H1 (cell line): Measurements from ENCODE around the gene TTBK2. TPM values are rescaled to one million over a fixed set of nuclear protein-coding genes. Genes with fewer than 3 reads are reported as not detected.

Experiments
- CTCF ChIA-PET: fragments of 300-600 bp; sonication (Branson Sonifier 250); formaldehyde crosslinking; loops from one replicate; lab custom pipeline; 2021; ENCODE audit not compliant: partially characterized antibody; lab: Charles Lee
- POLR2A ChIA-PET: fragments of 300-600 bp; sonication (Branson Sonifier 250); formaldehyde crosslinking; loops from one replicate; lab custom pipeline; 2021; ENCODE audit warnings: inconsistent platforms; ENCODE audit not compliant: partially characterized antibody; lab: Charles Lee
- DNase-seq, 2 experiments: peaks; one replicate each; pipeline versions ENCODE4 v3.0.0 to v3.0.0-alpha.2; 2010 to 2022; ENCODE audit warnings: low spot score in 2 of 2, low read depth in 1 of 2, mixed read lengths in 1 of 2
- FAIRE-seq: peaks from 2 replicates; lab custom pipeline; 2011; peaks lifted over from hg19 to GRCh38; lab: Jason Lieb, UNC
- H2AFZ ChIP-seq: 2 replicates; pipeline ENCODE4 v1.8.1; 2012; ENCODE audit warnings: low read length, inconsistent platforms
- H2AK5ac ChIP-seq: 2 replicates; pipeline ENCODE4 v1.6.1; 2013; ENCODE audit warnings: low read depth, low read length
- H2BK120ac ChIP-seq: replicated peaks from 2 replicates; pipeline ENCODE3; 2013; ENCODE audit warnings: low read depth, low read length, inconsistent platforms
- H2BK12ac ChIP-seq: 2 replicates; pipeline ENCODE4 v1.6.1; 2013; ENCODE audit warnings: low read depth, low read length
- H2BK15ac ChIP-seq: 2 replicates; pipeline ENCODE4 v1.6.1; 2013; ENCODE audit warnings: low read length
- H2BK20ac ChIP-seq: 2 replicates; pipeline ENCODE4 v1.6.1; 2013; ENCODE audit warnings: low read length
- H2BK5ac ChIP-seq: 2 replicates; pipeline ENCODE4 v1.6.1; 2013; ENCODE audit warnings: low read depth, low read length
- H3K14ac ChIP-seq: 2 replicates; pipeline ENCODE4 v1.6.1; 2013; ENCODE audit warnings: inconsistent platforms; ENCODE audit not compliant: insufficient read length
- H3K18ac ChIP-seq: 2 replicates; pipeline ENCODE4 v1.6.1; 2013; ENCODE audit warnings: low read length; ENCODE audit errors: extremely low read depth
- H3K23ac ChIP-seq: 2 replicates; pipeline ENCODE4 v1.6.1; 2013; ENCODE audit warnings: inconsistent platforms; ENCODE audit not compliant: insufficient read length
- H3K23me2 ChIP-seq: 2 replicates; pipeline ENCODE4 v1.6.1; 2013; ENCODE audit warnings: low read depth, low read length
- H3K27ac ChIP-seq: 2 replicates; pipeline ENCODE4 v1.6.1; 2011; ENCODE audit warnings: low read depth, low read length, inconsistent platforms
- H3K27me3 ChIP-seq, 4 experiments: replicated peaks in 1 of 4; 1 replicate in 1 of 4; 2 replicates in 3 of 4; pipeline versions ENCODE4 v1.6.1 to v1.8.1; 2011 to 2013; ENCODE audit warnings: low read length in 3 of 4, mild to moderate bottlenecking in 3 of 4, inconsistent platforms in 2 of 4, mixed read lengths in 2 of 4, moderate library complexity in 1 of 4; ENCODE audit not compliant: control insufficient read depth in 3 of 4, insufficient read depth in 3 of 4; ENCODE audit errors: extremely low read depth in 1 of 4
- H3K36me3 ChIP-seq, 4 experiments: 2 replicates each; pipeline versions ENCODE4 v1.6.1 to v1.8.1; 2011 to 2013; ENCODE audit warnings: mild to moderate bottlenecking in 4 of 4, low read length in 3 of 4, moderate library complexity in 2 of 4, control low read depth in 1 of 4, inconsistent platforms in 1 of 4; ENCODE audit not compliant: insufficient read depth in 4 of 4, control insufficient read depth in 2 of 4
- H3K4ac ChIP-seq: replicated peaks from 2 replicates; pipeline ENCODE3; 2013; ENCODE audit warnings: low read length, low read depth, mixed read lengths, inconsistent platforms; ENCODE audit not compliant: insufficient read length
- H3K4me1 ChIP-seq, 4 experiments: replicated peaks in 1 of 4; 1 replicate in 1 of 4; 2 replicates in 3 of 4; pipeline versions ENCODE4 v1.6.1 to v1.8.1; 2011 to 2013; ENCODE audit warnings: low read length in 3 of 4, inconsistent platforms in 2 of 4, mixed read lengths in 1 of 4; ENCODE audit not compliant: insufficient read depth in 4 of 4, control insufficient read depth in 3 of 4
- H3K4me2 ChIP-seq, 2 experiments: 2 replicates each; pipeline versions ENCODE4 v1.6.1 to v1.8.1; 2011 to 2013; ENCODE audit warnings: low read depth in 2 of 2, low read length in 2 of 2, control low read depth in 1 of 2, inconsistent platforms in 1 of 2, mild to moderate bottlenecking in 1 of 2; ENCODE audit not compliant: insufficient read depth in 1 of 2
- H3K4me3 ChIP-seq, 4 experiments: fragments of 200-600, 300-600 bp in 1 of 4; sonication (generic), shearing (Covaris generic), sonication (Bioruptor Twin) in 1 of 4; 2 replicates each; pipeline versions ENCODE4 v1.5.1 to v1.8.1; 2011 to 2016; ENCODE audit warnings: low read length in 4 of 4, low read depth in 3 of 4, control low read depth in 2 of 4, inconsistent platforms in 2 of 4, mild to moderate bottlenecking in 2 of 4, mixed read lengths in 1 of 4, moderate library complexity in 1 of 4; ENCODE audit not compliant: insufficient read depth in 2 of 4; ENCODE audit errors: extremely low read depth in 1 of 4
- H3K56ac ChIP-seq: replicated peaks from 2 replicates; pipeline ENCODE3; 2013; ENCODE audit warnings: low read depth, mild to moderate bottlenecking, mixed read lengths, low read length, inconsistent platforms; ENCODE audit not compliant: insufficient read length
- H3K79me1 ChIP-seq: 2 replicates; pipeline ENCODE4 v1.6.1; 2013; ENCODE audit warnings: low read depth, low read length, control low read depth
- H3K79me2 ChIP-seq, 2 experiments: 2 replicates each; pipeline versions ENCODE4 v1.6.1 to v1.8.1; 2012 to 2013; ENCODE audit warnings: low read length in 2 of 2, mild to moderate bottlenecking in 2 of 2, inconsistent platforms in 1 of 2; ENCODE audit not compliant: insufficient read depth in 2 of 2, control insufficient read depth in 1 of 2
- H3K9ac ChIP-seq, 4 experiments: replicated peaks in 1 of 4; 1 replicate in 1 of 4; 2 replicates in 3 of 4; pipeline versions ENCODE4 v1.6.1 to v1.8.1; 2011 to 2013; ENCODE audit warnings: low read depth in 3 of 4, low read length in 3 of 4, control low read depth in 2 of 4, mild to moderate bottlenecking in 2 of 4, moderate library complexity in 2 of 4, inconsistent platforms in 1 of 4; ENCODE audit errors: extremely low read depth in 1 of 4
- H3K9me3 ChIP-seq, 2 experiments: 2 replicates each; pipeline versions ENCODE4 v1.6.1 to v1.8.1; 2012 to 2013; ENCODE audit warnings: mild to moderate bottlenecking in 2 of 2, moderate library complexity in 2 of 2, control low read depth in 1 of 2, inconsistent platforms in 1 of 2, low read depth in 1 of 2, low read length in 1 of 2, mixed read lengths in 1 of 2; ENCODE audit not compliant: insufficient read depth in 2 of 2
- H4K20me1 ChIP-seq, 2 experiments: replicated peaks in 1 of 2; 2 replicates each; pipeline versions ENCODE3 to v1.8.1; 2011 to 2013; ENCODE audit warnings: inconsistent platforms in 2 of 2, low read length in 2 of 2, mild to moderate bottlenecking in 1 of 2; ENCODE audit not compliant: insufficient read depth in 2 of 2, control insufficient read depth in 1 of 2
- H4K5ac ChIP-seq: 2 replicates; pipeline ENCODE4 v1.6.1; 2013; ENCODE audit warnings: low read length, low read depth, mixed read lengths, inconsistent platforms; ENCODE audit not compliant: insufficient read length
- H4K8ac ChIP-seq: 2 replicates; pipeline ENCODE4 v1.8.0; 2013; ENCODE audit warnings: mild to moderate bottlenecking, moderate library complexity, low read length, inconsistent platforms; ENCODE audit not compliant: insufficient read depth; ENCODE audit errors: extremely low read depth
- H4K91ac ChIP-seq: replicated peaks from 2 replicates; pipeline ENCODE3; 2013; ENCODE audit warnings: low read length, mixed read lengths, inconsistent platforms; ENCODE audit not compliant: insufficient read length
- ATF2 ChIP-seq: IDR thresholded peaks from 2 replicates; pipeline ENCODE4 v1.6.1; 2012; ENCODE audit warnings: low read length, inconsistent platforms
- CEBPB ChIP-seq: IDR thresholded peaks from 2 replicates; pipeline ENCODE4 v1.6.1; 2012; ENCODE audit warnings: low read depth, low read length
- E2F6 ChIP-seq: IDR thresholded peaks from 2 replicates; pipeline ENCODE4 v1.6.1; 2012; ENCODE audit warnings: inconsistent platforms
- GTF2F1 ChIP-seq: IDR thresholded peaks from 2 replicates; pipeline ENCODE4 v1.6.1; 2012; ENCODE audit warnings: low read depth, low read length, improper control_type of control experiment, borderline replicate concordance
- KDM4A ChIP-seq: IDR thresholded peaks from one replicate; pipeline ENCODE4 v1.7.1; 2012; ENCODE audit warnings: low read depth, mild to moderate bottlenecking, moderate library complexity, low read length, inconsistent platforms; ENCODE audit not compliant: severe bottlenecking
- RNF2 ChIP-seq: fragments of 200-900, 300-1000 bp; sonication (generic); IDR thresholded peaks from 2 replicates; pipeline ENCODE4 v1.7.1; 2016; ENCODE audit warnings: borderline replicate concordance, low read depth, mild to moderate bottlenecking, antibody characterized with exemption, low read length; ENCODE audit not compliant: poor library complexity, severe bottlenecking; ENCODE audit errors: missing control alignments
- SP2 ChIP-seq: IDR thresholded peaks from 2 replicates; pipeline ENCODE4 v1.6.1; 2012; ENCODE audit warnings: mild to moderate bottlenecking, low read length, inconsistent platforms
- SUZ12 ChIP-seq: fragments of 200-600 bp; sonication (generic); IDR thresholded peaks from 2 replicates; pipeline ENCODE4 v1.6.1; 2012; ENCODE audit warnings: mild to moderate bottlenecking, inconsistent platforms, low read length, moderate library complexity, mixed read lengths
- TAF1 ChIP-seq: IDR thresholded peaks from 2 replicates; pipeline ENCODE4 v1.6.1; 2011; ENCODE audit warnings: mild to moderate bottlenecking, low read depth, low read length
- TBP ChIP-seq: IDR thresholded peaks from 2 replicates; pipeline ENCODE4 v1.6.1; 2011; ENCODE audit warnings: low read depth, low read length, improper control_type of control experiment
- ZNF274 ChIP-seq: IDR thresholded peaks from 2 replicates; pipeline ENCODE4 v1.7.0; 2012; ENCODE audit warnings: low read length, borderline replicate concordance; ENCODE audit errors: extremely low read depth
- WGBS, 2 experiments: shearing (Covaris generic) in 1 of 2; methylation state at CpG; one replicate each; pipeline versions ENCODE4 v1.1.6 to v1.1.7; 2013 to 2015; ENCODE audit warnings: low lambda C conversion rate in 2 of 2, mixed read lengths in 2 of 2, inconsistent platforms in 1 of 2, low coverage in 1 of 2, missing lambda C conversion rate in 1 of 2; ENCODE audit not compliant: insufficient replicate concordance in 2 of 2, insufficient coverage in 1 of 2, insufficient read length in 1 of 2; ENCODE audit errors: extremely low coverage in 1 of 2, missing lambda C conversion rate in 1 of 2; 5-methylcytosine and 5-hydroxymethylcytosine counted together
- polyA plus RNA-seq, 7 experiments: library from polyadenylated mRNA; depleted of rRNA in 3 of 7; stranded (reverse) in 5 of 7; unstranded in 2 of 7; fragments of >200 nt in 5 of 7; fragments of 200-250 nt in 2 of 7; gene quantifications; 1 replicate in 5 of 7; 2 replicates in 1 of 7; 4 replicates in 1 of 7; pipeline versions ENCODE4 v1.2.1 to v1.2.3, GENCODE V29; 2011 to 2013; ENCODE audit warnings: missing spikeins in 2 of 7, mixed read lengths in 2 of 7
- total RNA-seq: library from RNA; stranded (reverse); fragmentation: NEBNext Ultra II Directional; extraction: Animal tissue kit (Norgen Biotek cat#: 25700); gene quantifications from 2 replicates; pipeline ENCODE4 v1.2.1, GENCODE V29; 2021

The TTBK2 gene
- total and polyA plus RNA-seq, 2 of the 8 experiments (the other 6 are each of a cell fraction or from before 2014, with no cell fraction given), result 2.7 to 18.2 TPM

- H2BK15ac ChIP-seq, result no peak overlapping the region
- no peaks in the 10 kb centered on the region for H3K23me2 ChIP-seq
- H2AFZ ChIP-seq, result no peak overlapping the region
- POLR2A ChIA-PET, result interaction anchor here (0.7 kb wide), 1 partner anchor 10 kb away, joined by 3 read pairs; no protein-coding TSS in a partner anchor
- no peak overlapping the region for H2BK20ac ChIP-seq
- H3K4me1 ChIP-seq, result no peaks in the 10 kb centered on the region
- no peak overlapping the region for H4K8ac ChIP-seq
- H3K79me1 ChIP-seq, result no peaks in the 10 kb centered on the region
- no peak overlapping the region for H3K18ac ChIP-seq
- no peaks in the 10 kb centered on the region for H4K20me1 ChIP-seq
- peaks cover 0 to 10% (median 0%) of the 10 kb centered on the region in 4 experiments; a peak in 2 of 8 replicates for H3K36me3 ChIP-seq
- no peak overlapping the region for H3K4me2 ChIP-seq
- no peak overlapping the region for H2BK120ac ChIP-seq
- no peaks in the 10 kb centered on the region for H3K79me2 ChIP-seq
- no peak overlapping the region for H2BK5ac ChIP-seq
- no peak overlapping the region for H3K23ac ChIP-seq
- no peak overlapping the region for H3K4me3 ChIP-seq
- no peak for DNase-seq
- no peak overlapping the region for H3K27ac ChIP-seq
- no peak overlapping the region for H3K4ac ChIP-seq
- no peak overlapping the region for H2BK12ac ChIP-seq
- H2AK5ac ChIP-seq, result no peak overlapping the region
- H3K27me3 ChIP-seq, result no peaks in the 10 kb centered on the region
- CTCF ChIA-PET, result interaction anchor here (0.6 to 0.9 kb wide), 3 partner anchors 203 to 985 kb away, joined by 3 to 4 read pairs (median 3); no protein-coding TSS in a partner anchor
- no peak overlapping the region for H3K9ac ChIP-seq
- H3K9me3 ChIP-seq, result no peaks in the 10 kb centered on the region
- H4K5ac ChIP-seq, result no peak overlapping the region
- H3K14ac ChIP-seq, result no peak overlapping the region
- H3K56ac ChIP-seq, result no peak overlapping the region
- 89% methylated on average over 1 of the region's 1 CpG; no CpG with 5 or more reads in 1 of the 2 experiments for WGBS, 2 experiments
- H4K91ac ChIP-seq, result no peak overlapping the region
- FAIRE-seq, result no peak
- TF ChIP-seq TBP, result no peak
- TF ChIP-seq CEBPB, result no peak
- TF ChIP-seq GTF2F1, result no peak
- TF ChIP-seq E2F6, result no peak
- TF ChIP-seq SUZ12, result no peak
- no peak for TF ChIP-seq SP2
- TF ChIP-seq TAF1, result no peak
- TF ChIP-seq ATF2, result no peak
- TF ChIP-seq KDM4A, result no peak
- TF ChIP-seq RNF2, result no peak
- no peak for TF ChIP-seq ZNF274
Observed at GRCh38 chr15:42940527-42940926, 19.9 kb upstream of the TTBK2 start.
